HG02870 (cell line): ENCODE data around the gene DNM3.
A peak's percentile ranks its signal among the peaks of the same experiment; 100 is the strongest.
"Not testable (repeated sequence)": the region's sequence is repeated elsewhere in the genome, so short reads cannot be mapped to it uniquely, and the experiment has no call there.

Experiments
- ATAC-seq: cut with Tn5 transposase; IDR thresholded peaks from one replicate; pipeline ENCODE4 v1.9.1; 2021; ENCODE audit warnings: mild to moderate bottlenecking, moderate library complexity; ENCODE audit not compliant: unreplicated experiment

DNM3 gene

DNA sequence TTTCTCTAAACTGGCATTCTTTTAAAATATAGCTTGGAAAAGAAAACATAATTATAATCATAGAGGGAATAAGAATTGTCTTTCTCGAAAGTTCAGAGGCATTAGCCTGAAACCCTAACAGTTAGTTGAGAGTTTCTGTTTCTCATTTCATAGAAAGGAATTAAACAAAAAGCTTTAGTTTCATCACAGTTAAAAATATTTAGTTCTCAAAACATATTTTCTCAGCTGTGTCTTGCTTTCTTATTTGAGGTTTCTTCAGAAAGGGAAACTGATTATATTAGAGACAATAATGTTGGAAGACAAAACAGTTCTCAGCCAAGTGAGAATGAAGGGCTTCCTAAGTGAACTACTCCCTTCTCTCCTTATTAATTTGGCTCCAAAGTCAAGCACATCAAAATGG is 503.8 kb downstream of the DNM3 start:
- no peak for ATAC-seq

GRCh38 chr1:172347416-172347815 is 506.1 kb downstream of the DNM3 start:
- ATAC-seq: no peak

- no peak for ATAC-seq
These were observed 509.6 kb downstream of the DNM3 start for GRCh38 chr1:172350856-172351255.

- no peak for ATAC-seq
These were observed 510.0 kb downstream of the DNM3 start for GRCh38 chr1:172351346-172351745.

DNA sequence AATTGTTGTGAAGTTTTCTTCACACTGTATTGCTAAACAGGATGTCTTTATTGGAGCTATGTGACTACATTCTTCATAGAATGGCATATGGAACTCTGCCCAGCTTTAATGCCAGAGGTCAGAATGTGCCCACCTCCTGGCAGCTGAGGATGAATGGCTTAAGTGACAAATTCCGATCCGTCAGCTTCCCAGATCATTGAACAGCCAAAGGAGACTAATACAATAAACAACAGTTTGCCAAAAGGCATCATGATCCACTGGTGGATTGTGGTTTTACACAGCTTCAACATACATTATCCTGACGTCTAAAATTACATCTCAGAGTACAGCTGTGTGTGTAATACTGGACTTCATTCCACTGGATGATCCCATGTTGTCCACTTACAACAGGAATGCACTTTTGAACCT is 510.5 kb downstream of the DNM3 start:
- ATAC-seq: no peak

GRCh38 chr1:172352435-172352834 is 511.1 kb downstream of the DNM3 start:
- no peak for ATAC-seq

DNA sequence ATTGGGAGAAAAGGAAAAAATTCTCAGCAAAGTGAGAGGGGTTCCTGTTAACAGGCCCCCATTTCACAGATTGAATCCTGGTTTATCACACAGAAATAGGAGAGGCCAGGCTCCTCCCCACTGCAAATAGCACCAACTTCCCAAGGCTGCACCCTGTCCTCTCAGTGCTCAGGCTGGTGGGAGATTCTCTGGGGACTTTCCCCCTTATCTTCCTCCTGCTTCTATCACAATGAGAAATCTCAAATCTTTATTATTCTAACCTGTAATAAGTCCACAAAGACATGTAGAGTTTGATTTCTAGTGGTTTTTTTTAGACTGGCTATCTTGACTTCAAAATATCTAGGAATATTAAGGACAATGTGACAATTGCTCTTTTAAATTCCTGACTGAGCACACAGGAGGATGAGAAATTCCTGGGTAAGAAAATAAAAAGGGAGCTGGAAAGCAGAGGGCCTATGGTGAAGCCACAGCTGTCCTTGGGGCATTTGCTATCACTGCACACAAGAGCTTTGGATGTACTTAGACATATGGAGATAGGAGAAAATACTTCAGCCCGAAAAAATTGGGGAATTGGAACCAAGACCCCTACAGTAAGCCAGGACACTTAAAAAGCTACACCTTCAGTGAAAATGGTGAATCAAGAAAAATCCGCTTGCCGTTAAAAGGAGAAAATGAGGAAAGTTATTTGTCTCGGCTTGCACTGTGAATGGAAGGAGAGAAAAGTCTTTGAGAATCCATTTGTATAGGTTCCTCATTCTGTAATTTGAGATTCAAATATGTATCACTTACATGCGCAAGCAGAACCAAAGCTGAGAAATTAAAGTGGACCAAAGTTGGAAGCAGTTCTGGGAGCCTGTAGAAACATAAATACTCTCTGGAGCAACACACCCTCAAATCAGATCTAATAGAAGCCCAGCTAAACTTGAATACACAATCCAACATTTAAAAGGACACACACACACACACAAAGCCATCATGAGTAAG is 513.3 kb downstream of the DNM3 start:
- ATAC-seq: no peak

DNA sequence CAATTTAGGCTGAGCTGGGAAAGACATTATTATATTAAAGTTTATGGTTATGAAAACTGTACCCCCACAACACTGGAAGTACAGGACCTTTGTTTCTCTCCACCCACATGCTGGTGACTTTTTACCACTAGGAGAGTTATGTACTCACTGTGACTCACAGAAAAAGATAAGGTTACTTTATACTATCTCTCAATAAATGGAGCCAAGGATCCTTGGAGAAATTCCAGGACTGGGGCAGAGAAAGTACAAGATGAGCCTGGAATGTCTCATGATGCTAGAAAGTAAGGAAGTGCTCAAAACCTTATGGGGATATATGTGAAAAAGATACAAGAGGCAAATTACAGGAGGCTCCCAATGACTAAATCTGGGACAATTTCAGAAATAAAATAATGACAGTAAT is 515.3 kb downstream of the DNM3 start:
- ATAC-seq: no peak

GRCh38 chr1:172357753-172358385 is 516.6 kb downstream of the DNM3 start:
- no peak for ATAC-seq

- ATAC-seq: no peak
These were observed 518.2 kb downstream of the DNM3 start for GRCh38 chr1:172359491-172359999.

- ATAC-seq: no peak
These were observed 519.2 kb downstream of the DNM3 start for GRCh38 chr1:172360511-172360910.

DNA sequence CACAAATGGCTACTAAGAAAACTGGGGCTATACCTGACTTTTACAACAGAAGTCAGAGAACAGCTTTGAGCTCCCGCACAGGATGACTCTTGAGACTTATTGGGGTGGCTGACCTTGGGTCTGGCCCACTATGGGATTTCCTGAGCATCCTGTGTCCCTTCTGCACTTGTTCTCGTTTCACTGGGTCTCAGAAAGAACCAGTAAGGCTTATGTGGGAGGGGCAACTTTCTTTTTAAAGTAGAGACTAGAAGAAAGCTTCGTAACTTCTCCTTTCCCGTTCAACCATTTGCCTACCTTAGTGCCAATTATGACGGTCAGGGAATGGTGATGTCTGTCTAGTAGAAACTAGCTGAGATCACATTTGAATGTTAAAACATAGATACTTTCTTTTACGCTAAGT is 519.7 kb downstream of the DNM3 start:
- no peak for ATAC-seq

DNA sequence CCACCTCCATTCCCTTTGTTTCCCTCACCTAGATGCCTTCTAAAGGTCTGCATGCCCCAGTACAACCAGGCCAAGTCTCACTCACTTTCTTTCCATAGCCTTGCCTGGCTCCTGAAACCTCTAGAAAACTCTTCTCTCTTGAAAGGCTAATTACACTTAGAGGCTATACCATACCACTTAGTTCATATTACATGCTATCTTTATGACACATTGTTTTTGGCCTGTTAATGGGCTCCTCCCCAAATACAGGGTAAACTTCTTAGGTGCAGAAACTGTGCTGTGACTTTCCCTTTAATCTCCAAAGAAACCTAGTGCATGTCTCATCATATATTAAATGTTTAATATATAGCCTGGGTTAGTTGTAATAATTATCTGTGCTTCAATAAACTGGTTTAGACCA is 522.6 kb downstream of the DNM3 start:
- no peak for ATAC-seq

- ATAC-seq: not testable (repeated sequence)
These were observed 530.3 kb downstream of the DNM3 start for GRCh38 chr1:172371646-172372045.

DNA sequence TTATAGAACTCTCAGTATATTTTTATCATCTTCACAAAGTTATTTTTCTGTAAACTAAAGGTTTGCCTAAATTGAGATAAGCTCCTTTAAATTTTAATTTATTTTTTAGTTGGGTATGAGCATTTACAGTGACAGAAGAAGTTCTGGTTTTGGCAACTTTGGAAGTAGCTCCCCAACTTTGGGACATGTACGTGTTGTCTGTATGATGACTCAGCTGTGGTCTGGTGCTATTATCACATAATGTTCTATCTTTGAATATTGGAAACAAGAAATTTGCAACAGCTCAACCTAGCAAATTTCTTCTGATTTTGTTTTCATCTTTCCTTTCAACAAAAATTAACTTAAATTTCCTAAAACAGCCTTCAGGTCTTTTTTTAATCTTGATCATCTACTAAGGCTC is 532.6 kb downstream of the DNM3 start:
- ATAC-seq: no peak

DNA sequence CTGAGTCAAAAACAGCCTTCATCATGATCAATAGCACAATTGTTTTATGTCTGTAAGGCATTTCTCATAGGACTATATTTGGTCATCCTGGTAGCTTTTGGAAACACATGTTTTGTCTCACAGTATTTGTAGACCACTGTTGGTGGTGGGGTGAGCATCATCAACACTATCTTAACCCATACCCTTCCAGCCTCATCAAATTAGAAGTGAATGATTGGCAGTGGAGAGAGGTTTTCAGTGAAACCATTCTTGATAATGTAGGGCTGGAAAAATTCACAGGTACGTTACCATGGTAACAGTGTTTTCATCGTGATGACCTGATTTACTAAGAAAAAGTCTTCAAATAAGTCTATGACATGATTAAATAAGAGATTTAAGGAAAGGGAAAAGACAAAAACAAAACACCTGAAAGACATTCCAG is 533.9 kb downstream of the DNM3 start:
- no peak for ATAC-seq

DNA sequence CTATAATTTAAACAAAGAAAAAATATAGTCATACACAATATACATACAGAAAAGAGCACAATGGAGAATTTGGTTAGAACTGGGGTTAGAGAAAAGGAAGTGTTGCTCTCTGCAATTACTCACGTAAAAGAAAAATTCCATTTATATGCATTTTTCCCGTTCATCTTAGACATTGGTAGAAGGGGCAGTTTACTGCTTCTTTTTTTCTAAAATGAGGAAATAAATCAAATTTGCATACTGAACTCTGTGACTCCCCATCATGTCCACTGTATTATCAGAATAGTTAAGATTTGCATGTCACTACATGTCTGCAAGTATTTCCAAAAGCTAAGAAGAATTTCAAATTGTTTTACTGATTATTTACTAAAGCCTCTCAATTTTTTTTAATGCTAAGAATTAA is 535.1 kb downstream of the DNM3 start:
- ATAC-seq: no peak

DNA sequence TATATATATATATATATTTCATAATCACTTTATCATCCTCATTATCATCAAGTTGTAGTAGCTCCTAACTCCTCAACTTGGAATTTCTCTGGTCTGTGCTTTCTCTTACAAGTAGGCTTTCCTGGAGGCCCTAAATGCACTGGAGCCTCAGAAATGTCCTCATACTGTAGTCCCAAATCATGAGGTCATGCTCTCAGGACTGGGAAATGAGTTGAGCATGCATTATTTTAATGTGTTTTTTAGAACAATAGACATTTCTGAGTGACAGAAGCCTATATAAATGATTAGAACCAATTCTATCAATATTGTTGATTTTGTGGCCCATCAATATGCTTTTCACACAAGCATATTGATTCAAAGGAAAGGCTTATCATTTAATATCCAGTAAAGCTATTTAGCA is 536.3 kb downstream of the DNM3 start:
- ATAC-seq: no peak

DNA sequence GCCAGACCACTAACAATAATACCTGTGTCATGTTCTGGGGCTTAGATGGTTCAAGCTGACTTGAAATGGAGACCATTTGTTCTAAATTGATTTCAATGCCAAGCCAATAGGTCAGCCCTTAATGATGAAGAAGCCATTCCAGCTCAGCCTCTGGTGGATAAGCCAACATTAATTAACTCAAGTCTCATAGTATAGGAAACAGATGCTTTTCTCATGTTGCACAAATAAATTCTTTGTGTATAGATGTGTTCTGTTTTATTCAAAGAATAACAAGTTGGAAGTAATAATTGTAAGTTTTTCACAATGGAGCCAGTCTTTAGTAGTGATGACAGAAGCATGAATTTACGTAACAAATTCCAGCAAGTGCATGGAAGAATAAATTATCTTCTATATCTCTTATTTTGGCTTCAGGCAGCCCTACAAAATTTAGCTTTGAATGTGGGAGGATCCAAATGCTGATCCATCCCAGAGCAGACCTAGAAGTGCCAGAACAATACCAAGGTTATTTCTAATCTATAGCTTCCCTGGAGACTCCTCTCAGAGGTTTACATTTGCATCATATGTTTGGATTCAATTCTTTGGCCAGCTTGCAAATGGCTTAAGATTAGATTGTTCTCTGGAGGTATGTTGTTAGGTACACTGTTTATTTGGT is 536.9 kb downstream of the DNM3 start:
- no peak for ATAC-seq

DNA sequence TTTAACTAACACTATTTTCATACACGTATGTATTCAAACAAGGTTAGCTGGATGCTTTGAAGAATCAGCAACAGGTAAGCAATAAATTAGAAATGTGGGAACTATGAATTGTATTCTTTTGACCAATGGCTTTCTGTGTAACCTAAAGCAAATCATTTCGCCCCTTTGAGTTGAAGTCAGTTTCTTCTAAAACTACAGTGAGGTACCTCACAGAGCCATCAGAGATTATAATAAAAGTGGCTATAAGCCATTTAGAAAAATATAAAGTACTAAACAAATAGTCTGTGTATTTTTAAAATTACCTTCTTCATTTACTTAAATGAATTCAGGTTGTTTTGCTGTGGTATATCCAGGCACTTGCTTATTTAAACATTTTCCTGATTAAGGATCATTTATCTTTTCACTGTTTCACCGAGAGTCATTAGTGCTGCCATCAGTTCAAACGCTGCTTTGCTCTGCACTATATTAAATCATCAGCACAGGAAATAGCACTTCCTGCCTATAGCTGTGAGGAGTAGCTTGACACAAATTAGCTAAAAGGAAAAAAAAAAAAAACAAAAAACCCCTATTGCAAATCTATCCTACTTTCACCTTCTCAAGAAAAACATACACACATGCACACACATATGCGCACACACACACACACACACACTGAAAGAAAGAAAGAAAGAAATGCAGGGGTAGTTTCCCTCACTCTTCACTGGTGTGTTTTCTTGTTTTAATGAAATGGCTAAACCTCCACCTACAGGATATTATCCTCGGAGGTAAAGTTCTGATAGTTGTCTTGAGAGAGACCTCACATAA is 539.3 kb downstream of the DNM3 start:
- ATAC-seq: peak; percentile 82

DNA sequence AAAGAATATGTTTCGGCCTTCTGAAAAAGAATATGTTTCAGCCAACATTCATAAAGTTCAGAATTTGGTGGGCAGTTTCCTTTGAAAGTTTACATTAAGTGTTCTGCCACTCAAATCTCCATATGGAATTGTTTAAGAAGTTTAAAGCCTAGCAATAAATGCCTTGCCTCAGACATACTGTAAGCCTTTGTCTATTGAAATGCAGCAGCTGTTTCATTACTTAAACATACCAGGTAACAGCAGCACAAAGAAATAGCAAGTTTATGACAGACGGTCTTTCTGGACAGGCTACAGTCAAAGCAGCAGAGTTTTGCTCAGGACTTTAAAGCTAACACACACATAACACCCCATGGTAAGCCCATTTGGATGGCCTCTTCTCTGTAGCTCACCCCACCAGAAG is 540.6 kb downstream of the DNM3 start:
- no peak for ATAC-seq
